HL-60/S4 (cell line): ENCODE results near the gene CLRN3.

Experiments
- in situ Hi-C: fragments of 300-500 bp; cut with MboI; formaldehyde crosslinking; loops from 2 replicates; pipeline ENCODE4 v1.14.3; 2022; ENCODE audit warnings: low sequenced_read_pairs

Gene CLRN3, protein sequence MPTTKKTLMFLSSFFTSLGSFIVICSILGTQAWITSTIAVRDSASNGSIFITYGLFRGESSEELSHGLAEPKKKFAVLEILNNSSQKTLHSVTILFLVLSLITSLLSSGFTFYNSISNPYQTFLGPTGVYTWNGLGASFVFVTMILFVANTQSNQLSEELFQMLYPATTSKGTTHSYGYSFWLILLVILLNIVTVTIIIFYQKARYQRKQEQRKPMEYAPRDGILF

DNA sequence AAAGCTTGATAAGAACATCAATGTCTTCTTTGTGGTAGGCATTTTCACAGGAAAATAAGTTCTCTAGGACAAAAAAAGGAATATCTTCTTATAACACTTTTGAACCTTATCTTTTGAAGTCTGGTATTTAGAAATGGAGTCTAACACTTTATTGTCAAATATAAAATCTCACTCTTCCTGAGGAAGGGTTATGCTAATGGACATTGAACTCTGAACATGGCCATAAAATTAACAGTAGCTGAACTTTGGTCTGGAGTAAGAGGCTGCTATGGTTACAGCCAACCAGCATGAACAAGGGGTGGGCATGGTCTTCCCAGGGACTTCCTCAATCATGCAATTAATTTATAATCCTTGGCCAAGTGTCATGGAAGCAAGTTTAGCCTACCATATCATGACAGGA is at the start of gene CLRN3:
Gene CLRN3, minus strand, starts transcription at position 199 of the 400 bp plus-strand sequence. Its CDS starts 157 bp downstream, at position 42.
- in situ Hi-C loops: no loop called here

DNA sequence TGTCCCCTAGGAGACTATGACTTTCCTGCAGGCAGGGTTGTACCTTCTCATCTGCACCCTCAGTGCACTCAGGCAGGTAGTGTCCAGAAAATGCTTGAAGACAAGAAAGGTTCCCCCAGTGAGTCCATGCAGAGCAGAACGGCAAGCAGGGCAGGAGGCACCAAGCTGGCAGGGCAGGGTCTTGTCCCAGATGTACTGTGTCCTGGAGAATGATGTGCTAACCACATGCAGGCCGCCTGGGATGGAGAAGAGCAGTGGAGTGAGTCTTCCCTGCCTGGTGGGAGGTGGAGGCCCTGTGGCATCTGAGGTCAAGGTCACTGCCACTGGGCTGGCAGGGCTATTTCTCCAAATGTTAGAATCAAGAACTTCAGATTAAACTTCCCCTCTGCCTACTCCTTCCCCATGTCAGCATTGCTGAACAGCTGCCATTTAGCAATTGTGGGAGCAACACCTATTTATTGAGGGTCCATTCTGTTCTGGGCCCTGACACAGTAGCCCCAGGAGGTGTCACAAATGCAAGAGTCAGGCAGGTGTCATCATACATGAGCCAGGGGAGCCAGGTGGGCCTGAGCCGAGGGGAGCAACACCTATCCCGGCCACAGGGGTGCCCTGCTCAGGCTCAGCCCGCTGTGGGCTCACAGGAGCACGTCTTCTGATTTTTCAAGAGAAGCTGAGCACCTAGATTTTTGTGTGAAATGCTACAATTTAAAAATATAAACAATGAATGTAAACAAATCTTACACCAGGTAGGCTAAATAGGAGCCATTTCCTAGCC is 48.3 kb upstream of the CLRN3 start:
- in situ Hi-C loops: no loop called here

DNA sequence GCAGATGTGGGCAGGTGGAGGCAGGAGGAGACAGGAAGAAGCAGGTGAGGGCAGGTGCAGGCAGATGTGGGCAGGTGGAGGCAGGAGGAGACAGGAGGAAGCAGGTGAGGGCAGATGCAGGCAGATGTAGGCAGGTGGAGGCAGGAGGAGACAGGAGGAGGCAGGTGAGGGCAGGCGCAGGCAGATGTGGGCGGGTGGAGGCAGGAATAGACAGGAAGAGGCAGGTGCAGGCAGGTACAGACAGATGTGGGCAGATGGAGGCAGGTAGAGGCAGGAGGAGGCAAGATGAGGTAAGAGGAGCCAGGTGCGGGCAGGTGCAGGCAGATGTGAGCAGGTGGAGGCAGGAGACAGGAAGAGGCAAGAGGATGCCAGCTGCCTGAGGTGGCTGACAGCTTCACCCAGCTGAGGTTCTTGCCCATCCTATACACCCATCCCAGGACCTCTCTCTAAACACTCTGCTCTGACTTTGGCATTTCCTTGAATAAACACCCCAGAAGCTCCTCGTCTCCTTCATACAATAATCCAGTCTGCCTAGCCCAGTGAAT is 47.1 kb upstream of the CLRN3 start:
- in situ Hi-C loops: no loop called here

DNA sequence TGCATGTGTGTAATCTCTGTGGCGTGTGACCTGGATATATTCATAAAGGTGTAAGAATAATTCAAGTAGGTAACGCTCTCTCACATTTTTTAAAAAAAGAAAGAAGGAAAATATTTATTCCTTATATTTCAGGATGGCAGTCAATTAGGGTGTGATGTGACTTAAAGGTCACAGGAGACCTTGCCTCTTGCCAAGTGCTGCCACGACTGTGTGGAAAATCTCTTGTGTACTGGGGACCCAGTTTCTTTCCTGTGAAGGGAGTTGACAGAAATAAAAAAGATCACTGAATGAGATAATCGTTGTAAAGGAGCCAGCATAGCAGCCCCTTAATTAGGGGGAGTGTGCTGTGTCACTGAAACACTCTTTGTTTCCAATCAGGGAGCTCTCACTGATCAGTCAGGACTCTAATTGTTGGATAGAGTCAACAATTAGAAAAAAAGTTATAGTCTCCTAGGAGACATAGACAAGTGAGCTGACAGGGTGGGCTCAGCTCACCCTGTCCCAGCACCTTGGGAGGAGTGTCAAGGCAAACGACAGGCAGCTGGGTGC is 45.2 kb upstream of the CLRN3 start:
- in situ Hi-C loops: no loop called here

DNA sequence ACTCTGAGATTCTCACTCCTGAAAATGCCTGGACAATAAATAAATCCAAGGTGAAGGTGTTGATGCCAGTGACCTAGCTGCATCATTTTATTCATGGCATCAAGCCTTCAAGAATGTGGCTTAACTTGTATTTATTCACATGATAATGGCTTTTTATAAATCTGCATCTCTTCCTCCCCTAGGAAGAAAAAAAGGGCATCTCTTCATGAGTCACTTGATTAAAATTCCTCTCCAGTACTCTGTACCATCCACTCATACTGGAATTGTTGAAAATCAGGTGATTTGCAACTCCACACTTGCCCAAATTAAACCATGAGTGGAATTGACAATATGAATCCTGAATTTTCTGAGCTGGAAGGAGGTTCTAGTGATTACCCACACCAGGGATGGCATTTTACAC is 44.3 kb upstream of the CLRN3 start:
- in situ Hi-C loops: no loop called here

DNA sequence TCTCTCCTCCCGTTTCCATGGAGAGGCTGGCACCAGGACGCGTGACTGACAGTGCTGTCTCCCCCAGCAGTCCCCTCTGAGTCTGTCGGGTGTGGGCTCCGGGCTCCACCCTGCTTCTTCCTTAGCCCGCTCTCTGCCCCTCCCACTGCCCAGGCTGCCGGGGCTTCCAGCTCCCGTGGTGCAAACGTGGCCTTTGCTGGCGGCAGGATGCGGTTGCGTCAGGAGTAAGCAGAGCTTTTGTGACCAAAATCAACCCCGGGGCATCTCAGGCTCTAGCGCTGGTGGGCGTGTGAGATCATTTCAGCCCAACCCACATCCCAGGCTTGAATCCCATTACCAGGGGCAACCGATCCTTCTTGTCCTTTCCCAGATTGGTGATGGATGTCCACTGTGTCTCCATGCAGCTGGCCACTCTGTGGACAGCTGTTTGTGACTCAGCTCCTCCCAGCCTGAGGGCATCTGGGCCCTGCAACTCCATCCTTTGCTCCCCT is 42.4 kb upstream of the CLRN3 start:
- in situ Hi-C loops: no loop called here

DNA sequence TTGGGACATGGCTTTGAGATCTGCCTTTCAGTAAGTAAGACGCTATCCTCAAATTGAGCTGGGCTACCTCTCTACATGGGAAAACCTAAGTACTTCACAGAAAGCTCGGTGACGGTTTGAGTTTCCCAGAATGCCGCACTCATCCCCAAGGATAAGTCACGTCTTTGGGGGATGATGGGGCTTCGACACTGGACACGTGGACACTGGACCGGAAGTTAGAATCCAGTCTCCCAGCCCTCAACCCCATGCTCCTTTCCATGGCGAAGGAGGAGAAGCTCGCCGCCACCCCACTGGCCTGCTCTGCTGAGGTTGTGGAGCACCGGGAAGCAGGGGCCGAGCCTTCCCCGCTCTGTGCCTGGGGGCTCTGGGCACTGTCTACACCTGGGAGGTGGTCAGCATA is 41.6 kb upstream of the CLRN3 start:
- in situ Hi-C loops: no loop called here

DNA sequence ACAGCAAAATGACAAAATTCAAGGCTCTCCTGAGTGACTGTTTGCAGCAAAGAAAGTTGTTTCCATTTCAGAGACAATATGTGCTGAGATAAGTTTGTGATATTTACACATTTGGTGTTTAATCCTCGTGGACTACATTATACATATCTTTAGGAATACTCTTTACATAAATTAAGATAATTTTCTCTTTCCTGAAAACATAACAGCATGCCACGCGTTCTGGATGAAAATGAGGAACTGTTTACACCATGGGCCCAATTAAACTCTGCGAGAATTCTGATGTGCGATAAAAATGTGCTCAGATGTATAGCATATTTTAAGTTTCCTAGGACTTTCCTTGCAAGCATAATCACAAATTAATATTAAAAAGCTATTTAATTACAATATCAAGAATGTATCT is 40.5 kb upstream of the CLRN3 start:
- in situ Hi-C loops: no loop called here

DNA sequence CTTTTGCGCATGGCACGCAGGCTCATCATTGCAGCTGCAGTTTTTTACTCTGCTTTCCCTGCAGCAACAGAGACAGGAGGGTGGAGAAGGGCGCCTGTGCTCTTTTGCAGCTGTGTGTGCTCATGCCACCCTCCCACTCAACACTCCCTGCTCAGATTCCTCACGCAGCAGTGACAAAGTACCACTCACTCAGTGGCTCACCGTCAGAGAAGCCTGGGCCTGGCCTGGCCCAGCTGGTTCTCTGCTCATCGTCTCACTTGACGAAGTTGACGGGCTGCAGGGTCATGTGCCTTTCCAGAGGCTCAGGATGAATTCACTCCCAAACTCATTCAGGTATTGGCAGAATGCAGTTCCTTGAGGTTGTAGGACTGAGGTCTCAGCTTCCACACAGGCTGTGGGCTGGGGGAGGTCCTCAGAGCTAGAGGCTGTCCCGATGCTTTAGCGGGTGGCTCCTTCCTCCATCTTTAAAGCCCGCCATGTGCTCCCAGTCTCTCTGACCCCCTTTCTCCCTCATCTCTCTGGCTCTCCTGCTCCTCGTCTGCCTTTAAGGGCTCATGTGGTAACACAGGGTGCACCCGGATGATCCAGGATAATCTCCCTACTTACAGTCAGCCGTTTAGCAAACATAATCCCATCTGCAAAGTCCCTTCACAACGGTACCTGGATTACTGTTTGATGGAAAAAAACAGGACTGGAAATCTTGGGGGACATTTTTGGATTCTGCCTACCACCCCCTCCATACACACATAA is 40.0 kb upstream of the CLRN3 start:
- in situ Hi-C loops: no loop called here

DNA sequence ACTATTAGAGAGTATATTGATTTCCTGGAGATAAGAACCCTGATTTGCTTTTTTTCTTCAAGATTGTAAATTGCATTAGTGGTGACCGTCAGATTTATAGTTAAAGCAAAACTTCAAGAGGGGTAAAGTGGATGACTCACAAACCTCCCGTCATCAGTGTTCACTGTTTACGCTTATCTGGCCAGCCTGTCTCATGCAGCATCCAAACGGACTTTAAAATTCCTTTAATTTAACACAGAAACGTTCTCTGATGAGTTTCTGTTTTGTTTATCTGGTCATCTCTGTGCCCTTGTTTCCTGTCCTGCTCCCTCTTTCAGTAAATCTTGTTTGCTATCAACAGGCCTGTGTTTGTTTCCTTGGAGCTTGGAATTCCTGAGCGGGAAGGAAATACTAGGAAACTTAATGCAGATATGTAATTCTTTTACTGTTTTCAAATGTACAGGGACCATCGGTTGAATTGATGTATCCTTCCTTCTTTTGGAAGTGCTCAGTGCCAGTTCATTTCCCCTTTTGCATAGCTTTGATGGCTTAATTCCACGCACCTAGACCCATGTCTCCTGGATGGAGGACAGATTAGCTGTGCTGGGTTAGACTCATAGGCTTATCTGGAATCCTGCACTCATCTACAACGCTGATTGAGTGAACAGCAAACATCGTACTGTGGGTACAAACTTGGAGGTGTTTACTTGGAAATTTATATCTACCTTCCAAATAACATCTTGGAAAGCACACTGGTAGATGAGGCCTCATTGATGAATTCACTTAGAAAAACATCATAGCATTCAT is 35.5 kb upstream of the CLRN3 start:
- in situ Hi-C loops: no loop called here

DNA sequence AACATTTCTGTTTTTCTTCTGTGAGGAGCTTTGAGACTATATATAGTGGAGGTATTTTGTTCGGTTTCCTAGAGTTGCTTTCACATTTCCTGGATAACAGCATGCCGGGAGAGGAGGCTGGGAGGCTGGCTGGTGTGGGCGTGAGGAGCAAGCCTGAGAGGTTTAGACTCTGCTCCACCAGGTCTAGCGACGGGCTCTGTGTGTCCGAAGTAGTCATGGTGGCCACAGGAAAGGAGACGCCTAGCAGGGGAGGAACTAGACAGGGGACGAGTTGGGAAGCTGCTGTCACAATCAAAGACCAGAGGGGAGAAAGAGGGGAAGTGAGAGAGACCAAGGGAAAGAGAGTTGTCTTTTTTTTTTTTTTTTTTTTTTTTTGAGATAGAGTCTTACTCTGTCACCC is 33.7 kb upstream of the CLRN3 start:
- in situ Hi-C loops: no loop called here

DNA sequence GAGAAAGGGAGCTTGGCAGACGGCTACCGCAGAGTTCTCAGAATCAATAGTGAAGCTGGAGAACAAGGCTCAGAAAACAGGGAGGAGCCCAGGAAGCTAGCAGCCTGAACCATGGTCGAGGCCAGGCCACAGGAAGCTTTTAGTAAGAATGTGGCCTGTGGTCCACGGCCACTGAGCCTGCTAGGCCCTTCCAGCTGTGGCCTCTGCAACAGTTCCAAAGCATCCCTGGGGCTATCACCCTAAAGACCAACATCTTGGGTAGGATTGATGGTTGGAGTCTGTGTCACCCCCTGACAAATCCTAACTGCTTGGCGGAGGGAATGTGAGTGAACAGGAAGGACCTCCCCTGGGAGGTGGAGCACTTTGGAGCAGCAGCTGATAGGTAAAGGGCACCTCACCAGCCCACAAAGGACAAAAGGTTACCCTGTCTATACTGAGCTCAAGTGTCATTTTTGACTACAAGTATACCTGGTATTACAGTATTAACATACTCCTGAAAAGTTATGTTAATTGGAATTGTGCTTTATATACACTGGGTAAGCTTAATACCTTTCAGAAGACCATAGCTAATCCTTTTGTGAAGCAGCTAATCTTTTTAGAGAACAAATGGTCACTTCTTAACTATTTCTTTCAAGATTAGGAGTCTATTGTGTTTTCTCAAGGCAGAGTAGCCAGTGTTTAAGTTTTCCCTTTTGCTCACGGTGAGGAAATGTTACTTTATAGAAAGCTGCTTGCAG is 32.9 kb upstream of the CLRN3 start:
- in situ Hi-C loops: no loop called here

DNA sequence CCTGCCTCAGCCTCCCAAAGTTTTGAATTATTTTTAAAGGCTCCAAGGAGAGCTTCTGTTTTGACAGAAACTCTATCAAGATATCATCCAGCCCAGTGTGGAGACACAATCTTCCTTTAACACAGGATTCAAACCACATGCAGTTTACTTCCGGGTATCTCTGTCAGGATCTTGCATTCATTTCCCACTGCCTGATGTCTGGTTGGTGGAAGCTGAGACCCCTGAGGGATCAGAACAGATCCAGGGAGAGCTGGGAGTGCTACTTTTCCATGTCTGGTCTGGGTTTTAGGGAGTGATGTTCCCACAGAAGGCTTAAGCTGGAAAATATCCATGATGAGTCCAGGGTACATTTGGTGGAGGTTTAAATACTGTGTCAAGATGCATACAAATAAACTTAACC is 30.9 kb upstream of the CLRN3 start:
- in situ Hi-C loops: loop anchor here (25.0 kb wide), 1 partner anchor 89 kb away; no protein-coding TSS in a partner anchor

DNA sequence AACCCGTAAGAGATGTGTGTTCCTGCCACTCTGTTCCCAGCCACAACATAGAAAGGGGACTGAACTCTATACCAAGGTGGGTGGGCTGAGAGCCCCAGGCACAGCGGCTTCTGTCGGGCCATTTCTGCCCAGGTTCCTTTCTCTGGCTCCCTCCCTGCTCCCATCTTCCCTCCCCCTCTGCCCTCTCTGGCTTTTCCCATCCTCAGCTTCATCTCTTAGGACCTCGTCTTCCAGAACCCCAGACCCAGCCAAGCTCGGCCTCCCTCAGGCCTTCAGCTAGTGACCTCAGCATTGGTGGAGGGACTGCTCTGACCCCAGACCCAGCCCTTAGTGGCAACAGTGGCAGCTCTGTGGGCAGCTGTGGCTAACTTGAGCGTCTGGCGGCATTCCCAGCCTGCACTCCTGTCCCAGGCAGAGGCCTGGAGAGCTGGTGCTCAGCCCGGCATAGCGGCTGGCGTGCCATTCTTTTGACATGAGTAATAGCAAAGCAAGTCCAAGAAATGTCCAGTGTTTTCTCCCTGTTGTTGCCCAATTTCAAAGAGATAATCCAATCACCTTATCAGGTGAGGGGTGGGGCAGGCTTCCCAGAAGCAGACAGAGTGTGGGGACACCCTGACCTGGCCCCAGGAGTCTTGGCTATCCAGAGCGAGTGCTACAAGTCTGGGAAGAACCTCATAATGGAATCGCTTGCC is 30.1 kb upstream of the CLRN3 start:
- in situ Hi-C loops: loop anchor here (25.0 kb wide), 1 partner anchor 89 kb away; no protein-coding TSS in a partner anchor

DNA sequence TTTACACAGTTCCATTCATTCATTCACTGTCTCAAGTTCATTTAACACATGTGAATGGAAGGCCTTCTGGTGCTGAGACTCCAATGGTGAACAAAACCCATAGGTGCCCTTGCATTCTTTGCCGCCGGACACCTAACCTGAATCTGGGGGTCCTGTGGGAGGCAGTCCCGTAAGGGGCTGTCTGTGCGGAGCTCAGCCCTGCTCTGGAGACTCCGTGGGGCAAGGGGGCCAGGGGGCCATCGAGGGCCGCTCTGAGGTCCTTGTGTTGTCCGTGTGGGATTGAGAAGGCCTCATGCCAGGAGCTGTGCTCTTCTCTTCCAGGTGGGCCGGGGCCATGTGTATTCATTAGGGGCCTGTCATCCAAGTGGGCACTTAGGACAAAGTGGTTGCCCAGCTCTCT is 29.5 kb upstream of the CLRN3 start:
- in situ Hi-C loops: loop anchor here (25.0 kb wide), 1 partner anchor 90 kb away; no protein-coding TSS in a partner anchor

DNA sequence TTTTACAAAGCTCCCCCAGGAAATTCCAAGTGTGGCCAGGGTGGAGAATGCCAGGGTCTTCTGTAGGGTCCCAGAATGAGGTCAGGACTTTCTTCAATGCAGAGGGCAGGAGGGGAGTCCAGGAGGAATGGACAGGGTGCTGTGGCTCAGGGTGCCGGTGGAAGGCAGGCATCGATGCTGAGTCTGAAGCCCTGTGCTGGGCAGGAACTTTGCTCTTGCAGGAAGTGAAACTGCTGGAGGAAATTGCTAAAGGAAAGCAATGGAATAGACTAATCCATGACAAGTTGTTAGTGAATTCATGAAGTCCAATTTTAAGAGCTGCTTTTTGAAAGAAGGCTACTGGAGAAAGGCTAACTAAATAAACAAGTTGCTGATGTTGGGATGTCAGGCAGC is 29.0 kb upstream of the CLRN3 start:
- in situ Hi-C loops: loop anchor here (25.0 kb wide), 1 partner anchor 91 kb away; no protein-coding TSS in a partner anchor

DNA sequence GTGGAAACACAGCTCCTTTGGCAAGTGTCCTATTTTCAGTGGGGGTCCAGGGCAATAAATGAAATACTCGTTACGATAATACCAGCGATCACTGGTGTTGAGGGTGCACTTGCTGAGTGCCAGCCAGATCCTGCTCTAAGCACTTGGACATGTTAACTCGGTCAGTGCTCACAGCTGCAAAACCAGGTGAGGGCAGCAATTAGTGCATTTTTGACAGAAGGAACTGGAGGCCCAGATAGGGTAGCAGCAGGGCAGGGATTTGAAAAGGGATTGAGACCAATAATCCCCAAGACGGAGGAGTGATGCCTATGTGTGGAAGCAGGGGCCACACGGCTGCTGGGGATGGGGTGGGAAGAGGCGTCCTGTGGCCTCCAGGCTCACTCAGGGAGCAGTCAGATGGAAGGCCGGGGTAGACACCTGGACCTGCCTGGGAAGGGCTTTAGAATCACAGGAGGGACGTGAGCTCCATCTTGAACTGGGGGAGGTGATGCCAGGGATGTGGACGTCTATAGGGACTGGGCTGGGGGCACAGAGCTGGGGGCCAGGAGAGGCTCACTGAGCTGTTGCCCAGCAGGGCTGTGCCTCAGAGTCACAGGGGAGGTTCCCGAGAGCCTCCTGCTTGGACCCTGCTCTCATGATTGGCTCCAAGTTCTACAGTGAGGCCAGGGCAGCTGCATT is 28.5 kb upstream of the CLRN3 start:
- in situ Hi-C loops: loop anchor here (25.0 kb wide), 1 partner anchor 91 kb away; no protein-coding TSS in a partner anchor
